Metanephros (tissue), 1 donor: ENCODE results near the gene UBE2A. TPM values are rescaled to one million over a fixed set of nuclear protein-coding genes. Genes with fewer than 3 reads are reported as not detected.

Experiments
- total RNA-seq: library from RNA; depleted of rRNA; stranded (reverse); fragments of >200 nt; gene quantifications from one replicate; pipeline ENCODE4 v1.2.3, GENCODE V29; 2014

UBE2A gene
- total RNA-seq = 40.2 TPM

DNA sequence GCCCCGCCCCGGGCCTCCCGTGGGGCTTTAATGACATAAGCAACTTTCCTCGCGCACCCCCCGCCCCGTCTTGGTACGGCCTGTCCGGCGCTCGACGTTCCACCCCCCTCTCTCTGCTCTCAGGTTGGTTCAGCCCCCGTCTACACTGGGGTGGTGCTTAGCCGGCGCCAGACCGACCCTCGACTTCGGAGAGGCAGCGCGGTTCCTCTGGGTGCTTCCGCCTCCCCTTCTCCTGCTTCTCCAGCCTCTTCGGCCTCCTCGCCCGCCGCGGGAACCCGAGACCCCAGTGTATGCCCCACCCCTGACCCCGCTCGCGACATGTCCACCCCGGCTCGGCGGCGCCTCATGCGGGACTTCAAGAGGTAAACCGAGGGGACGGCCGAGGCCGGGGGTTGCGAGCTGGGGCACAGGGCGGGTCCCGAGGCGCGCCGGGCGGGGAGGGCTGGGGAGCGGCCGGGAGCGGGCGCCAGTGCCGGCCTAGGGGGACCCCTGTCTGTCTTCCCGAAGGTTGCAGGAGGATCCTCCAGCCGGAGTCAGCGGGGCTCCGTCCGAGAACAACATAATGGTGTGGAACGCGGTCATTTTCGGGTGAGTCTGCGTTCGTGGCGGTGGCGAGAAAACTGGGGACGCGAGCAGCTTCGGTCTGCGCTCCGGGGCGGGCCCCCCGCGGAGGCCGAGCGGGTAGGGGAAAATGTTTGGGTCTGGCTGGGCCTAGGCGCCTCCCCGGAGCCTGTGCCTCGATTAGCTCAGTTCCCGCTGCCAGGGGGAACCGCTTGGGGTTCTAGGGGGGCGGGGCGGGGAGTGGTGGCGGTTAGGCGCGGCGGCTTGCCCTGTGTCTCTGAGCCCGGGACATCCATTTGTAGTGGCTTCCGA is at the start of gene UBE2A:
TSS of gene UBE2A (plus strand) at position 170 of the 873 bp plus-strand sequence. CDS start at position 319, 149 bp downstream.

DNA sequence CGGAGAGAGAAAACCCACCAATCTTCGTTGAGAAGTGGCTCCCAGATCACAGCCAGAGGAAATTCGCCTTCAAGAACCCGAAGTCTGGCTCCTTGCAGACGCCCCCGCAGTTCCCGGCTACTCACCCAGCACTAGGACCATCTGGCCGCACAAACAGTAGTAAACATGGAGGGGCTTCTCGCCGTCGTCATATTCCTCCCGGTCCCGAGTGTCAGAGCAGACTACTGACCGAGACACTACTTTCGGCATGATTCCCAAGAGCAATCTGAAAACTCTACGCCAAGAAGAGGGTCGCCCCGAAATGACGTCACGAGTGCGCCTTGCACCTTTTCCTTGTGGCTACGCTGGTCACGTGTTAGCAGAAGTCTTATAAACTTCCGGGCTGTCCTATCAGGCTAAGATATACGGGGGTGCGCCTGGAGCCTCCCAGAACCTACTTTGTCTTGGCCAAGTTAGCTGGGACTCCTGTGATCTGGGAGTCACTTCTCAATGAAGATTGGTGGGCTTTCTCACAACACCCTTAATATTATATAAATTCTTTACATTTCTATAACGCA is 9.2 kb upstream of the UBE2A start, which contains the start of gene STEEP1:
TSS of gene STEEP1 (minus strand) at position 303 of the 557 bp plus-strand sequence. CDS start at position 249, 54 bp downstream.

DNA sequence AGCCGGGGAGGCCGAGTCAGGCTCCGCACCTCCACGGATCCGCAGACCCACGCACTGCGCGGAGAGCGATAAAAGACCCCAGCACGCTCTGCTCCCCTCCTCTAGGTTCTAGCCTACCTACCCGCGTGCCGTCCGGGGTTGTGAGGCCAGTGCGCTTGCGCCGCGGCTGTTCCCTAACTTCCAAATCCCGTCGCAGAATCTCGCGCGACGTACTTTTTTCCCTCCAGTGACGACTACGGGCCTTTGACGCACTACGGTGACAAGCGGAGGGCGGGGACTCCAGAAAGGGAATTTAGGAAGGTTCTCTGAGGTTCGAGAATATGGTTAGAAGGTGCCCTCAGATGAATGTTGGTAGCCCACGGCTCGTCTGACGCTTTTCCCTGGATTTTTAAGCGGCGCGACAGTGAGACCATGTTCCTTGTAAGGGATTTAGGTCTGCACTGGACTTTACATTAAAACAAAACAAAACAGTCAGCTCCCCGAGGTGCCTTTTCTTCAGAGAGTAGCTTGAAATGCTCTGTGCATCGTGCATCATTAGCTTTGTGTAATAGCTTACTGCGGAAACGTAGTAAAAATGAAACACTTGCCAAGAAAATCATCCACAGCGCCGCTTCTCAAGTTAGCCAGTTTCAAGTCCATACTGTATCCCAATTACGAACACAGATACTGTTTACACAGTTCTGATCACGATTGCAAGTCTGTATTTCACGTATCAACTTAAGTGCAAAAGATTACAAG is 32.1 kb downstream of the UBE2A start, which contains the start of gene NKRF:
TSS of gene NKRF (minus strand) at position 145 of the 738 bp plus-strand sequence.

Other genes with a start within 250 kb of the UBE2A start
- 5.4 TPM for gene SLC25A43, start 175.2 kb upstream of the UBE2A start, total RNA-seq
- 227 TPM for gene SLC25A5, start 106.1 kb upstream of the UBE2A start, total RNA-seq
- 31.6 TPM for gene STEEP1, start 9.2 kb upstream of the UBE2A start, total RNA-seq
- gene NKRF, start 31.9 kb downstream of the UBE2A start, total RNA-seq = 8.3 TPM
- gene SEPTIN6, start 118.6 kb downstream of the UBE2A start, total RNA-seq = 30.0 TPM
- gene SOWAHD, start 184.0 kb downstream of the UBE2A start, total RNA-seq = 1.2 TPM
- 1,011 TPM for gene RPL39, start 217.1 kb downstream of the UBE2A start, total RNA-seq